ENCODE measurements around the gene RNF39.
"Not testable (repeated sequence)": the region's sequence is repeated elsewhere in the genome, so short reads cannot be mapped to it uniquely, and the experiment has no call there.

The RNF39 gene, protein sequence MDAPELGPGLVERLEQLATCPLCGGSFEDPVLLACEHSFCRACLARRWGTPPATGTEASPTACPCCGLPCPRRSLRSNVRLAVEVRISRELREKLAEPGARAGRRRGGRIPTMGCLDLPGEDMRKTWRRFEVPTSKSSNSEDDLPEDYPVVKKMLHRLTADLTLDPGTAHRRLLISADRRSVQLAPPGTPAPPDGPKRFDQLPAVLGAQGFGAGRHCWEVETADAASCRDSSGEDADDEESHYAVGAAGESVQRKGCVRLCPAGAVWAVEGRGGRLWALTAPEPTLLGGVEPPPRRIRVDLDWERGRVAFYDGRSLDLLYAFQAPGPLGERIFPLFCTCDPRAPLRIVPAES

DNA sequence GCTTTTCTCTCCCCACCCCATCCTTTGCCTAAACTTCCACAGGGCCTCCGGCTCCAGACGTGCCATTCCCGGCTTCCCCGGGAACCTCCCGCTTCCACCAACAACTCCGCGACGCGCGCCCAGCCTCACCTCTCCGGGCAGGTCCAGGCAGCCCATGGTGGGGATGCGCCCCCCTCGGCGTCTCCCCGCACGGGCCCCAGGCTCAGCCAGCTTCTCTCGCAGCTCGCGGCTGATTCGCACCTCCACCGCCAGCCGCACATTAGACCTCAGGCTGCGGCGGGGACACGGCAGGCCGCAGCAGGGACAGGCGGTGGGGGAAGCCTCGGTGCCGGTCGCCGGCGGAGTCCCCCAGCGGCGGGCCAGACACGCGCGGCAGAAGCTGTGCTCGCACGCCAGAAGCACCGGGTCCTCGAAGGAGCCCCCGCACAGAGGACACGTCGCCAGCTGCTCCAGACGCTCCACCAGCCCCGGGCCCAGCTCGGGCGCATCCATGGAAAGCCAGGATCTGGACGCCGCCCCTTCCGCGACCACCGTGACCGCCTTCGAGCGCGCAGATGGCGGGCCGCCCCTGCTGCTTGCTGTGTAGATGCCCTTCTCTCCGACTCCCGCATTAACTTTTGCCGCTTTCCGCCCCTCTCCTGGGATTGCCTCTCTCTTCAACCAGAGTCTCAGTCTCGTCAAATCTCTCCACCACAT lies at the start of gene RNF39:
RNF39 (minus strand) TSS at position 676 of the 696 bp plus-strand sequence; CDS start at position 492, 184 bp downstream.
- no peak for DNase-seq (ENCODE audit: low read depth)

DNA sequence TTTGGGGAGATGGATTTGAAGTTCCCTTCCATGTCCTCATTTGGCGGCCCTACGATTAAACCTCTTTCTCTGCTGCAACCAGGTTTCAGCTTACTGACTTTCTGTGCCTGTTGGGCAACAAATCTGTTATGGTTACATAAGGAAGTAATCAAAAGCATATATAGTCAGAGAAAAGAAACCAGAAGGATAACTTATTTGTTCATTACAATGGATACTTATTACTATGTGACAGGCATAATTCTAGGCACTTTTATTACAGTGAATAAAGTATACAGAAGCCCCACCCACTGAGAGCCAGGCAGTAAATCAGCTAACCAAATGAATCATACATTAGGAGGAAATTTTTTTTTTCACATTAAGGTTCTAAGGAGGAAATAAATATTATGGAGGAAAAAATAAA lies 46.9 kb upstream of the RNF39 start:
- DNase-seq (ENCODE audit: low read depth): no peak

DNA sequence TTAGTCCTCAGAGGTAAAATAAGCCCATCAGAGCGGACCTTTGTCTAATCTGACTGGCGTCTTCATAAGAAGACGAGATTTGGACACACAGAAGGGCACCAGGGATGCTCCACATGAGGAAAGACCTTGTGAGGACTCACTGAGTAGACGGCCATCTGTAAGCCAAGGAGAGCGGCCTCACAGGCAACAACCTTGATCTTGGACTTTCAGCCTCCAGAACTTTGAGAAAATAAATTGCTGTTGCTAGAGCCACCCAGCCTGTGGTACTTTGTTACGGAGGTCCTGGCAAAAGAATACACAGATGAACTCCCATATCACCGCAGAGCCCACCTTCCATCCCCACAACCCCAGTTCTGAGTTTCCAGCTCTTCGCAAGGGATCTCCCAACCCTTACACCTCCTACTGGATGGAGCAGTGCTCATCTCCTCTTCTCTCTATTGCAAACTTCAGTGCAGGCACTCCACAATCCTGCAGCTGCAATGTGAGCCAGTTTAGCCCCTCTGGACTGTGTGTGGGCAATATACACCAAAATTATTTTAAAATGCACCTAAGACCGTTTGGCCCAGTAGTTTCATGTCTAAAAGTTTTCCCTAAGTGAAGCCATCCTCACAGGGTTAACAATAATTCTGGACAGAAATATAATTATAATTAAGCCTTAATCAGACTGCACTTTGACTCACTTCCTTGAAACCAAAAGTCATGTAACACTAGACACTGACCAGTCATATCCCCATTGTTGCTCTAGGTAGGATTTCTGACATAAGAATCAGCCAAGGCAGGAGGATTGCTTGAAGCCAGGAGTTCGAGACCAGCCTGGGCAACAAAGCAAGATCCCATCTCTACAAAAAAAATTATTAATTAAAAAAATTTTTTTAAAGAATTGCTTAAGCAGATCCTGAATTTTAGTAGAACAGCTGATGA lies 46.1 kb upstream of the RNF39 start:
- no peak for DNase-seq (ENCODE audit: low read depth)

DNA sequence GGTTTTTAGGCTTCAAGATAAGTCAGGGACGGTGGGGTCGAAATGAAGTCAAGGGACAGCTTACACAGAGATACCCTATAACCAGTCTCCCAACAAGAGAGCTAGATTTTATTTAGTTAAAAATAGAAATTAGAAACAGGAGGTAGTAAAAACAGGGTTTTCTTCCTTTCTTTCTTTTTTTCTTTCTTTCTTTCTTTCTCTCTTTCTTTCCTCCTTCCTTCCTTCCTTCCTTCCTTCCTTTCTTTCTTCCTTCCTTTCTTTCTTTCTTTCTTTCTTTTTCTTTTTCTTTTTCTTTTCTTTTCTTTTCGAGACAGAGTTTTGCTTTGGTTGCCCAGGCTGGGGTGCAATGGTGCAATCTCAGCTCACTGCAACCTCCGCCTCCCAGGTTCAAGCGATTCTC lies 43.1 kb upstream of the RNF39 start:
- not testable (repeated sequence) for DNase-seq (ENCODE audit: low read depth)

DNA sequence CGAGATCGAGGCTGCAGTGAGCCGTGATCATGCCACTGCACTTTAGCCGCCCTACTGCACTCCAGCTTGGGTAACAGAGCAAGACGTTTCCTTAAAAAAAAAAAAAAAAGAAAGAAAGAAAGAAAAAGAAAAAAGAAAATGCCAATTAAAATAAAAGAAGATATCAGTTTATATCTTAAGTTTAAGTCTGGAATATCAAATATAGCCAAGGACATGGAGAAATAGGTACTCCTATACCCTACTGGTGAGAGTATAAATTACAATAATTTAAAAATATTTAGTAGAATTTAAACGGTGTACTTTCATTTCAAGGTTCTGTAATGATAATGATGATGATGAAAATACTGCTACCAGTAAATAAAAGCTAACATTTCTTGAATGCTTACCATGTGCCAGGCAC lies 41.2 kb upstream of the RNF39 start:
- no peak for DNase-seq (ENCODE audit: low read depth)

DNA sequence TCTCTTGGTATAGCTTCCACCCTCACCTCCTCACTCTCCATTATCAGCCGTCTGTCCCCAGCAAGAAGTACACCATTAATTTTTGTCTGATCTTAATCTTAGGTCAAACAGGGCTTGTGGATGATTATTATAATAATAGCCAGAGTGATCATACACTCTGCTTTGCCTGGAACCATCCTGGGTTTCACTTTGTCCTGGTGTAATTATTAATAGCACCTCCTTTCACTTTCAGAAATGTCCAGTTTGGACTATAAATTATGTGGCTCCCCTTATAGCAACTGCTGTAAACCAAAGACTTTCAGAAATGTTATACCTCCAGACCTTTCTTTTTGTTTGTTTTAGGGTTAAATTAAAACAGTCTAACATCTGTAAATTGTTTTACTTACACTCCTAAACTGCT lies 38.3 kb upstream of the RNF39 start:
- no peak for DNase-seq (ENCODE audit: low read depth)

DNA sequence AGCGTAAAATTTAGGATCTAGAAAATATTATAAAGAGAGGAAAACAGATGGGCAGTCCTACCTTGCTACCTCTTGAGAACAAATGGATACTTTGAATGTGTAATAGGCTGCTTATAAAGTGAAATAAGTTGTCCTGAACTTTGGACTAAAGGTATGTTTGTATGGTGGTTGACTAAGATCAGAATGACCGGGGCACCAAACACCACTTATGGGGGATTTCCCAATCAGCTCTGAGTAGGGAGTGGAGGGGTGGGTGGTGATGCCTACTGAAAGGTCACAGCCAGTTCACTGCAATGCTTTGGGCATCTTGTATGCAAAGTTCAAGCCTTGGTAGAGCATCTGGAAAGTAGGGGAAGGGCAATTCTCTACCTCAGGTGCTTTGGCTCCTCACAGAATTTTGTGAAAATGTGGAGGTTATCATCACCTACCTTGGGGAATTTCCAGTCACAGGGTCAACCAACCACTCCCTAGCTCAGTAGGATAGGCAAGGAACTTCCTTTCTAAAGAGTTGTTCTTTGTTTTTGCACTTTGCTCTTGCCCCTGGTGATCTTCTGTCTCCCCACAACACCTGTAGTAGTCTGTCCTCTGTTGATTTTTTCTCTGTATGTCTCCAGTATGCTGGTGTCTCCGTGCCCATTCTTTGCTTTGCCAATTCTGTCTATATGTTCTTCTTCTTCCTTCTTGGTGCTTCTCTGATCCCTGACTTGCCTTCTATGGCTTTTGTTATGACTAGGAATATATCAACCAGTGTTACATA lies 37.6 kb upstream of the RNF39 start, which contains the start of gene TRIM31:
TRIM31 (minus strand) TSS at position 88 of the 757 bp plus-strand sequence. CDS start 285 bp downstream, outside the sequence.
- DNase-seq (ENCODE audit: low read depth): no peak

DNA sequence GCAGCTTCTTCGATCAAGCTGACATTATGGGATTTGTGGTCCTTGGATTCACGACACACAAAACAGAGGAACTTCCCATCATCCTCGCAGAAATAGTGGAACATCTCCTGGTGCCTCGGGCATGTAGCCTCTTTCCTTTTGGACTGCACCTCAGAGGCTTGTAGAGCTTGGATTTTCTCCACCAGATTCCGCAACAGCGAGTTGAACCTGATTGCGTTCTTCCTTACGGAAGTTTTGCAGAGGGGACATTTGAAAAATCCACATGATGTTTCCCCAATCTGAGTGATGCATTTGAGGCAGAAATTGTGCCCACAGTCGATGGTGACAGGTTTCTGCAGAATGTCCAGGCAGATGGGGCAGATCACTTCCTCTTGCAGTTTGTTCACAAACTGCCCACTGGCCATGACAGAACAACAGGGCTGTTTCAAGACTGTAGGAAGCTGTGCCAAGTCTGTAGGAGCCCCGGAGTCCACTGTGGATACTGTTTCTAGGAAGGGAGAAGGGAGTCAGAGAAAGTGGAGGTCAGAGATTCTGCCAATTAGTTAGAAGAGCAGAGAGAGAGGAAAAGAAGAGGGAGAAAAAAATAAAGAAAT lies 36.9 kb upstream of the RNF39 start:
- no peak for DNase-seq (ENCODE audit: low read depth)

DNA sequence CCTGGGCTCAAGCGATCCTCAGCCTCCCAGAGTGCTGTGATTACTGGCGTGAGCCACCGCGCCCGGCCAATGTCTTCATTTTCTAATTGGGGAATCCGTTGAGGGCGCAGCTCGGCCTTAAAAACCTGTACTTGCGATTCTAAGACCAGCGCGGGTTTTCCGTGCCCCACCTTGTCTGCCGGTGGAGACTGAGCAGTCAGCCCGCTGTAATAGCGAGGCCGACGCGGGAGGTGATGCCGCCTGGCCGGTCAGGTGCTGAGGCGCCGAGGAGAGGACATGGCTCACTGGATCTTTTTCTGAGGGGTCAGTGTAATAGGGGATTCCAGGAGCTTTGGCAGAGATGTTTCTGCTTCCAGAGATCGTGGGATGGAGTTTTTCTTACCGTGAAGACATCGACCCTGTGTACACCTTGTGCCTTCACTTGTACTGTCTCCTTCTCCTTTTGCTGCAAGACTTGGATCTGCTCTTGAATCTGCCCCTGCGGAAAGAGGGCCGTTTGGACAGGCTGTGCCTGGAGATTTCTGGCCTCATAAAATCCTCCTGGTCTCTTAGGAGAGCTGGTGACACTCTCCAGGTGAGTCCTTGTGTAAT lies 35.8 kb upstream of the RNF39 start:
- DNase-seq (ENCODE audit: low read depth): no peak

DNA sequence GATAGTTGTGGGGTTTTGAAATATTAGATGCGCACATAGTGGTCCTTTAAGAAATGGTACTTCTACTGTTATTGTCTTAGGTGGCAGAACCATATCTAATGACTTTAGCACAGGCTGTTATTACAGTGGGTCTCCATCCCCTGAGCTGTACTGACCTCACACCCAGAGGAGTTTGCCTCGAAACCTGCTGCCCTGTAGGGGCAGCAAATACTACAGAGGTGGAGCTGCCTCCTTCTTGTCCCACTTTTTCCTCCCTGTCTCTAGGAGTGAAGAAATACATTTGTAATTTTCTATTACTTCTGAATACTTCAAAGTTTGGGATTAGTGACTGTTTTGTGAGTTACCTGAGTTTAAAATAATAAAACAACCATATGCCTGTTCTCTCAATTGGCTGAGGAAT lies 29.1 kb upstream of the RNF39 start:
- no peak for DNase-seq (ENCODE audit: low read depth)

DNA sequence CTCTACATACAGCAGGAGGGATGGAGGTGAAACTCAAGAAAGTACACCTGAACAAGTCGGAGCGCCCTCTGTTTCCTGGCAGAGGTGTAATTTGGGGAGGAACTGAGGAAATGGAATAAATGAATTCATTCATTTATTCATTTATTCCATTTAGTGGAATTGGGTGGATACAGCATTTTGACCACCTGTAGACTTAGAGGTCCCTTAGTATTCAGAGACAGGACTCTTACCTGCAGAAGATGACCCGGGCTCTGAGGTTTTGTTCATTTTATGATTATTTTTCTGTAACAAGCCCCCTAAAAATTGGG lies 28.3 kb upstream of the RNF39 start:
- no peak for DNase-seq (ENCODE audit: low read depth)

DNA sequence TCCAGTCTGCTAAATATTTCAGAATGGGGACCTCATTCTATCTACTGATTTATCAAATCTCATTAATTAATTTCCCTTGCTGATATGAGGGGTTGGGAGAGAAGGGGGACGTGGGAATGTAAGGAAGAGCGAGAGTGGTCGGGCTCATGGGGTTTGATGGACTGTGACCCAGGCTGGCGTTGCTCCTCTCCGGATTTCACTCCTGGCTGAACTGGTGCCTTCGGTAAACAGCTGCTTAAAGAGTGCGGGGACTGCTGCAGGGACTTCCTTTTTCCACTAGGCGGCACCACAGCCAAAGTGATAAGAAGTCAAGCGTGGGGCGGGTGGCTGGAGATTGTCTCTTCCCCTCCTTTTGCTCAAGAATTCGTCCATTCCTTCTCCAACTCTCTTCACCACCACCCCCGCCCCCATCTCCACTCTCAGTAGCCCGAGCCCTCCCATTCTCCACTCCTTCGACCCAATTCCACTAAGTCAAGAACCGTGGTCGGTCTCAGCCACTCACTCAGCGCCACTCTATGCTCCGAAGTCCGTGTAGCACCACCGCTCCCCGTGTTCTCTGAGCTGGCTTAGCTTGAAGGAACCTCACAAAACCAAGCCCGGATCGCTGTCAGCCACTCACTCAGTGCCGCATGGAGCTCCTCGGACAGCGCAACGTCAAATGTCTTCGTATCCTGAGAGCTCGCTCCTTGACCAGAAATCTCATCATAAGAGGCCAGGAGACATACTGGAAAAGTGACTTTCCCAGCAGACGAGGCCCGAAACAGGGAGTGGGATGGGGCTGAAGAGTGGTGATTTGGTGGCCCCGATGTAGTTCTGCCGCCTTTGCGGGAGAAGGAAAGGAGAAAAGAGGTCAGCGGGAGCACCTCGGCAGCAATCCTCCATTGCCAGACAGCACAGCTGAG lies 27.7 kb upstream of the RNF39 start:
- DNase-seq (ENCODE audit: low read depth): peak; percentile 70

DNA sequence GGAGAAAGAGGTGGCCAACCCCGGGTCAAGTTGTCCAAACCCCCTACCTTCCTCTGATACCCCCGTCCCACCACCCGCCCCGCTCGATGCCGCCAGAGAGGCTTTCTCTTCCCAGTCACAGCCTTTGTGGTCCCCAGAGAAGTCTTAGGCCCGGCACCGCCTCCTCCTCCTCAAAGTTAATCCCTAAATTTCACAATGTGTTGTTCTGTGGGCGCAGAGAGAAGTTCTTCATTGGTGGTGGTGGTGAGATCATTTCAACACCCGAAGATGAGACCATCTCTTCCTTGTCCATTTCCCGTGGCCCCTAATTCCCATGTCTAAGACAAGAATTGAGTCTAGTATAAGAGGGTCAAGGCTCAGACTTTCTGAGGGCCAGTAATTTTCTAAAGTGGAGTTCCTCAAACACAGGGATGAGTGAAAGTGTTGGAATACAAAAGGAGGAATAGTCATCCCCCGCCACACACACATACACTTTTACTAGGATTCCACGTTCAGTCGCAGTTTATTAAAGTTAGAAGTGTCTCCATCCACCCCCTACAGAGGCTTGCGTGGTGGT lies 26.9 kb upstream of the RNF39 start:
- DNase-seq (ENCODE audit: low read depth): no peak

DNA sequence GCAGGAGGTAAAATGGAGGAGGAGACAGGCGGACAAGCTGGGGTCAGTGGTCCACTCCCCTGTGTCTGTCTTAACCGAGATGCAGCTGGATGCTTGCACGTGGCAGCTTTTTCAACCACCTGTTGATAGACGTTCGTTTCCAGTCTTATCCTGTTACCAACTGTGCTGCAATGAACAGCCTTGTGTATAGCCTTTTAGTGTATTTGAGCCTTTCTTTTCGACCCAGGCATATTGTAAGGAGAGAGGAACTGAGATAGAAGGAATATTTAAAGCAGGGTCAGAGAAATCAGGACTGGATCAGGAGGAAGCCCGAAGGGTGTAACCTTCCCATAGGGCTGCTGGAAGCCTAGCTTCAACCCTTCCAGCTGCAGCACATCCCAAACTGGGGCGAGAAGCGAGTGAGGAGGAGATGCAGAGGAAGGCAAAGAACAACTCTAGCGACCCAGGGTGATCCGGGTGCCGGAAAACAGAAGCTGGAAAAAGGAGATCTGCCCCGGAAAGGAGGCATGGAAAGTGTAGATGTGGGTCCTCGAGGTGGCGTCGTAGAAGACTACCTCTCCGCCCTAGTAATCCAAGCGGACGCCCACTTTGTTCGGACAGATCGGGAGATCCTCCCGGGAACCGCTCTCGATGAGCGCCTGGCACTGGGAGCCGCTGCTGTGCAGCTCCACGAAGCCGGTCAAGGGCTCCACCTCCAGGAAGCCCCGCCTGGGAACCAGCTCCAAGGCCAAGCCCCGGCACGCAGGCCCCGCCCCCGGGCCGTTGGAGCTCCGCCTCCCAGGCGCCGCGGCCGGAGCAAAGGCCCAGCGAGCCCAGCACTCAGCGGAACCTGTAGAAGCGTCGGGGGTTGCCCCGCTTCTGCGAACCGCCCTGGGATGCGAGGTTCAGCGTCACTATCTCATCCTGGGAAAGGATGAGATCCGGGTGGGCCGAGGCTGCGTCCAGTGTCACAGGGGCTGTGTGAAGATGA lies 26.2 kb upstream of the RNF39 start:
- peak; percentile 27 for DNase-seq (ENCODE audit: low read depth)

DNA sequence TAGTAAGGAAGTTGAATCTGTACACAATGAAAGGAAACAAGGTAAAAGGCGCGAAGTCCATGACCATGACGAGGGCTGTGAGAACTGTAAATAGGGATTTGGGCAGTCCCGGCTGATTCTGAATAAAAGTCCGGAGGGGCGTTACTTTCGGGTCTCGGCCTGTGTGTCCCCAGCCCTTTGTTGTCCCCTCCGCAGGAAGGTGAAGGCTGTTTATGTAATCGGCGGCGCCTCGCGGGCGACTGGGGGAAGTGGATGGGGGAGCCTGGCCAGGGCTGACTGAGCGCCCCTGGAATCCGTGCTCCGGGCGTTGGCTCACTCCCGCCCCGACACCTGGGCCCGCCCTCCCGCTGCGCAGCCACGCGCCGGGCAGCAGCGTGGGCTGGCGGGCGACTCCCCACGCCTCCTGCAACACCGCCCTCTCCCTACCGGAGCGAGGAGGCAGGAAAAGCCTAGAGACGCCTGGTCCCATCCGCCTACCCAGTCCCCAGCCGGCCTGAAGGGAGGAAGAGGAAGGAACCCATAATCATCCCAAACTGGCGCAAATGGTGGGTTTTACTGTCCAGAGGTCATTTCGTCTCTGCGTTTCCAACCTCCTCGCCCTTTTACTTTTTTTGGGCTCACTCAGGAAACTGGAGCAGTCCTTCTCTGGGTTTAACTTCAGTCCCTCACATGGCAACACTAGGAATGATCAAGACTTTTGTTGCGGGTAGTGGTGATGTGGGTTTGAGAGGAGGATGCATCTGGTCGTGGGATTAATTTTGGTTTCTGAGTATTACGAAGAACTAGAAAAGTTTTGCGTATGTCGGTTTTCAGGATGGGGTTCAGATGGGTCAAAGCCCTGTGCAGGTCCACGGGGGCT lies 25.2 kb upstream of the RNF39 start:
- no peak for DNase-seq (ENCODE audit: low read depth)

DNA sequence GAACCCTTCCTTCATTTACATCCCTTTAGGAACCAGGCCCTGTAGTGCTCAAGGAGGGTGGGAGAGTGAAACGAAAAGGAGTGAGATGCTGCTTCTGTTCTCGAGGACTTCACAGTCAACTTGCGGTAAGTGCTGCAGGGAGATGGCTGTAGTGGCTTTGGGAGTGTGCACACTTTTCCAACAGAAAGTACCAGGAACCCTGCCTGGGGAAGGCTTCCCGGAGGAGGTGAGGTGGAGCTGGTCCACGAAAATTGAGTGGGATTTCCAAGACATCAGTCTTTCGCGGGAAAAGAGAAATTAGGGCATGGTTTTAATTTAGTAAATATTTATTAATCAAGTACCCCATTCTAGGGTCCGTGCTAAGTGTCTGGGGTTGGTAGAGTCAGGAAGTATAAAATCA lies 24.6 kb upstream of the RNF39 start:
- DNase-seq (ENCODE audit: low read depth): no peak

Measured in stimulated activated CD8-positive, alpha-beta memory T cell treated with anti-CD3 and anti-CD28 coated beads, Interleukin-15, amount 100 ng/mL, for 1 hour (primary cell).